Measurements from ENCODE around the gene MC5R. TPM values are rescaled to one million over a fixed set of nuclear protein-coding genes. Genes with fewer than 3 reads are reported as not detected.

MC5R gene
- polyA plus RNA-seq, 1 of the 3 experiments (the other 2 are of a cell fraction) = not detected

- no peak for TF ChIP-seq USF1 (IDR thresholded peaks at IDR 0.05; ENCODE audit: borderline replicate concordance, low read depth)
- TF ChIP-seq YY1 (IDR thresholded peaks at IDR 0.05; ENCODE audit: low read depth) = no peak
- no peak for TF ChIP-seq CHD2 (IDR thresholded peaks at IDR 0.05; ENCODE audit: low read length, partially characterized antibody)
- TF ChIP-seq NFIC (IDR thresholded peaks at IDR 0.05; ENCODE audit: borderline replicate concordance) = no peak
- no peak for TF ChIP-seq USF2 (IDR thresholded peaks at IDR 0.05; ENCODE audit: borderline replicate concordance, low read depth, low read length)
Observed at GRCh38 chr18:13801260-13801601, 22.7 kb upstream of the MC5R start (continued).

- Histone ChIP-seq H3K9ac (no peak overlapping the region), H3K36me3 (replicated peaks in 1 of 2; ENCODE audit: control insufficient read depth in 1 of 2, insufficient read depth in 2 of 2, low read length in 1 of 2) (no peaks in the 10 kb centered on the region), H2AFZ (ENCODE audit: low read depth) (no peak overlapping the region), H3K27me3 (ENCODE audit: insufficient read depth) (peaks cover 33% of the 10 kb centered on the region), H3K79me2 (ENCODE audit: insufficient read depth) (no peaks in the 10 kb centered on the region), H3K27ac (ENCODE audit: low read depth in 2 of 2, low read length in 1 of 2) (no peak overlapping the region), H3K9me3 (no peaks in the 10 kb centered on the region), H3K4me3 (ENCODE audit: low read depth in 2 of 2, low read length in 1 of 2) (no peak overlapping the region), H3K4me2 (0 out of 2 replicates have a peak overlapping the region, but pooled peaks have one; percentile 33), H3K9me2 (no peaks in the 10 kb centered on the region), H3F3A (replicated peaks; ENCODE audit: insufficient read depth) (no peaks in the 10 kb centered on the region), H4K20me1 (ENCODE audit: insufficient read depth) (no peaks in the 10 kb centered on the region), H3K4me1 (ENCODE audit: control insufficient read depth in 1 of 2, insufficient read depth in 2 of 2, low read depth in 1 of 2, low read length in 1 of 2) (peaks cover 0 to 8% of the 10 kb centered on the region in 2 experiments; a peak in 1 of 4 replicates)
- TF ChIP-seq MAX (IDR thresholded peaks at IDR 0.05; ENCODE audit: low read depth) (no peak), RXRA (IDR thresholded peaks at IDR 0.05; ENCODE audit: borderline replicate concordance, low read depth) (no peak), ELF1 (IDR thresholded peaks at IDR 0.05) (no peak), REST (IDR thresholded peaks at IDR 0.05; ENCODE audit: low read depth, low read length) (no peak), POLR2AphosphoS5 (IDR thresholded peaks at IDR 0.05; ENCODE audit: low read depth, low read length) (no peak), PBX3 (IDR thresholded peaks at IDR 0.05) (no peak), MEF2A (IDR thresholded peaks at IDR 0.05; ENCODE audit: borderline replicate concordance, low read depth) (no peak)
- ChIA-PET CTCF (interaction anchor here (1.8 to 5.9 kb wide), 2 partner anchors 8 to 282 kb away, joined by 6 to 38 read pairs; no protein-coding TSS in a partner anchor), POLR2A (no interaction called here)
- WGBS (ENCODE audit: low lambda C conversion rate) = 4% methylated on average over 4 of the region's 4 CpGs
- DNase-seq = no peak
Observed at GRCh38 chr18:13804305-13804704, 19.6 kb upstream of the MC5R start.
